HFF-Myc (cell line): ENCODE data around the gene SMYD1.
"Not testable (repeated sequence)": the region's sequence is repeated elsewhere in the genome, so short reads cannot be mapped to it uniquely, and the experiment has no call there.

Experiments
- DNase-seq: peaks from one replicate; pipeline ENCODE4 v3.0.0-alpha.2; 2011; ENCODE audit warnings: low read depth; ENCODE audit errors: extremely low read depth
- H3K4me3 ChIP-seq: replicated peaks from 2 replicates; pipeline ENCODE4 v1.5.1; 2011; ENCODE audit warnings: low read depth, mild to moderate bottlenecking, control low read depth, low read length
- TF ChIP-seq, protein P1 (sequence below): IDR thresholded peaks from 2 replicates; pipeline ENCODE4 v1.5.1; 2012; ENCODE audit warnings: mild to moderate bottlenecking, low read depth, low read length, control low read depth; ENCODE audit errors: missing control alignments

Gene SMYD1

GRCh38 chr2:88067598-88067997 is at the start of gene SMYD1:
TSS of gene SMYD1 (plus strand) at chr2:88067825. CDS start at chr2:88067865, 40 bp downstream.
- TF ChIP-seq, protein P1, sequence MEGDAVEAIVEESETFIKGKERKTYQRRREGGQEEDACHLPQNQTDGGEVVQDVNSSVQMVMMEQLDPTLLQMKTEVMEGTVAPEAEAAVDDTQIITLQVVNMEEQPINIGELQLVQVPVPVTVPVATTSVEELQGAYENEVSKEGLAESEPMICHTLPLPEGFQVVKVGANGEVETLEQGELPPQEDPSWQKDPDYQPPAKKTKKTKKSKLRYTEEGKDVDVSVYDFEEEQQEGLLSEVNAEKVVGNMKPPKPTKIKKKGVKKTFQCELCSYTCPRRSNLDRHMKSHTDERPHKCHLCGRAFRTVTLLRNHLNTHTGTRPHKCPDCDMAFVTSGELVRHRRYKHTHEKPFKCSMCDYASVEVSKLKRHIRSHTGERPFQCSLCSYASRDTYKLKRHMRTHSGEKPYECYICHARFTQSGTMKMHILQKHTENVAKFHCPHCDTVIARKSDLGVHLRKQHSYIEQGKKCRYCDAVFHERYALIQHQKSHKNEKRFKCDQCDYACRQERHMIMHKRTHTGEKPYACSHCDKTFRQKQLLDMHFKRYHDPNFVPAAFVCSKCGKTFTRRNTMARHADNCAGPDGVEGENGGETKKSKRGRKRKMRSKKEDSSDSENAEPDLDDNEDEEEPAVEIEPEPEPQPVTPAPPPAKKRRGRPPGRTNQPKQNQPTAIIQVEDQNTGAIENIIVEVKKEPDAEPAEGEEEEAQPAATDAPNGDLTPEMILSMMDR, result no peak
- no peak within 1 kb of the TSS for H3K4me3 ChIP-seq

GRCh38 chr2:88018077-88018805 is 49.4 kb upstream of the SMYD1 start:
- not testable (repeated sequence) for DNase-seq, H3K4me3 ChIP-seq

More at GRCh38 chr2:88067598-88067997, at the start of gene SMYD1:
- DNase-seq, result no peak

DNA sequence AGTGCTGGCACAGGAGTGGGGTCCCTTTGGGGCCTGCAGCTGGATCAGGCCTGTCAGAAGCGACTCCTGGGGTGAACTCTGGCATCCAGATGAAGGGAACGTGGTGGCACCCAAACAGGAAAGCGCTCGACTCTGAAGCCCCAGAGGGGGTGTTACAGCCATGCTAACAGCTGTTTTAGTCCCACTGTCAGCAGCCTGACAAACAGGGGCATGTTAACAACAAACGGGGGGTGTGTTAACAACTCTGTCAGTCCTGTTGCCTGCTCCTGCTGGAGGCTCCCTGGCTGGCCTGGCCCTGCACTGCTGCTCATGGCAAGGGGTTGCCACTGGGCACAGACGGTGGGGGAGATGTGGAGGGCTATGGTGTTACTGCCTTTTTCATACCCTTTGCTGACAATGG is 48.7 kb upstream of the SMYD1 start:
- DNase-seq, result no peak
- H3K4me3 ChIP-seq, result no peak overlapping the region
- TF ChIP-seq, protein P1, result no peak

- no peak overlapping the region for H3K4me3 ChIP-seq
- DNase-seq, result no peak
- TF ChIP-seq, protein P1, result no peak
Measured at GRCh38 chr2:88019985-88020384, 47.6 kb upstream of the SMYD1 start.

GRCh38 chr2:88022669-88022921 is 45.0 kb upstream of the SMYD1 start:
- H3K4me3 ChIP-seq, result no peak overlapping the region
- TF ChIP-seq, protein P1, result no peak
- no peak for DNase-seq

DNA sequence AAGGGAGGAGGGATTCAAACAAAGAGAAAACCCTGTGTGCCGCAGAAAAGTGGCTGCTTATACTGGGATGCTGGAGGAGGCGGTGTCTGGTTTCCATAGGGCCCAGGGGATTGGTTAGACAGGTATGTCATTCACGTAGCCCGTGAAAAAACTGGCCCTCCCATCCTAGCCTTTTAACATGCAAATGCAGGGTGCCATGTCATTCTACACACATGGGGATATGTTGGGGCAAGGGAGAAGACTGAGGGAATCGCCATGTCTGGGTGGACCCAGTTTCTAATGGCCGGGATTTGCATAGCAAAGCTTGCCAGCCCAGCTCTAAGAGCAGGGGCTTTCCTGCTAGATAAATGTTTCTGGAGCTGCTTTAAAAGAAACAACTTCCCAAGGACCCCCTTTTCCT is 43.1 kb upstream of the SMYD1 start:
- H3K4me3 ChIP-seq, result no peak overlapping the region
- TF ChIP-seq, protein P1, result no peak
- DNase-seq, result no peak

- TF ChIP-seq, protein P1, result no peak
- no peak overlapping the region for H3K4me3 ChIP-seq
- no peak for DNase-seq
Measured at GRCh38 chr2:88027697-88028389, 39.8 kb upstream of the SMYD1 start.
